HEK293 (cell line): ENCODE results near the gene BMERB1.
"Not testable (repeated sequence)": the region's sequence is repeated elsewhere in the genome, so short reads cannot be mapped to it uniquely, and the experiment has no call there.

ENCODE experiments used
- CTCF ChIA-PET: fragments of 350-600 bp; formaldehyde crosslinking; extraction: SDS; loops from one replicate; lab custom pipeline; 2021; ENCODE audit warnings: antibody characterized with exemption; lab: Yijun Ruan, JAX
- POLR2A ChIA-PET: fragments of 300-600 bp; formaldehyde crosslinking; extraction: SDS; loops from one replicate; lab custom pipeline; 2020; ENCODE audit warnings: antibody characterized with exemption, inconsistent platforms; lab: Yijun Ruan, JAX
- H3K27ac ChIP-seq: fragments of 200-500 bp; sonication (Bioruptor generic); 2 replicates; pipeline ENCODE4 v1.5.1; 2014; ENCODE audit warnings: low read depth, low read length, control low read depth, inconsistent platforms; ENCODE audit errors: extremely low read depth
- H3K36me3 ChIP-seq, 2 experiments: fragments of 200-500 bp in 1 of 2; sonication (Bioruptor generic) in 1 of 2; 1 replicate in 1 of 2; 2 replicates in 1 of 2; pipeline ENCODE4 v1.5.1; 2014 to 2017; ENCODE audit warnings: inconsistent platforms in 2 of 2, low read length in 2 of 2; ENCODE audit not compliant: control insufficient read depth in 2 of 2, insufficient read depth in 1 of 2
- H3K4me1 ChIP-seq: fragments of 200-500 bp; sonication (Bioruptor generic); 2 replicates; pipeline ENCODE4 v1.5.1; 2014; ENCODE audit warnings: mild to moderate bottlenecking, low read length, inconsistent platforms; ENCODE audit not compliant: control insufficient read depth, insufficient read depth
- H3K4me3 ChIP-seq: 2 replicates; pipeline ENCODE4 v1.5.1; 2011; ENCODE audit warnings: low read depth, mild to moderate bottlenecking, control low read depth, low read length, moderate library complexity
- H3K9me3 ChIP-seq: fragments of 200-500 bp; sonication (Bioruptor generic); 2 replicates; pipeline ENCODE4 v1.5.1; 2014; ENCODE audit warnings: low read depth, low read length, inconsistent platforms; ENCODE audit not compliant: control insufficient read depth, insufficient read depth
- EGR2 ChIP-seq: fragments of 450-650 bp; formaldehyde crosslinking; IDR thresholded peaks from 2 replicates; pipeline ENCODE4 v1.5.1; 2016; ENCODE audit warnings: low read depth, missing biosample characterization, missing genetic modification characterization
- GLIS1 ChIP-seq: fragments of 450-650 bp; formaldehyde crosslinking; IDR thresholded peaks from 2 replicates; pipeline ENCODE4 v1.5.1; 2016; ENCODE audit warnings: missing biosample characterization, missing genetic modification characterization
- PATZ1 ChIP-seq: fragments of 450-650 bp; formaldehyde crosslinking; IDR thresholded peaks from 2 replicates; pipeline ENCODE4 v1.5.1; 2016; ENCODE audit warnings: missing biosample characterization, missing genetic modification characterization
- PRDM6 ChIP-seq: fragments of 450-650 bp; formaldehyde crosslinking; IDR thresholded peaks from 2 replicates; pipeline ENCODE4 v1.5.1; 2017; ENCODE audit warnings: missing biosample characterization, missing genetic modification characterization
- REST ChIP-seq: fragments of 450-650 bp; formaldehyde crosslinking; IDR thresholded peaks from 2 replicates; pipeline ENCODE4 v1.5.1; 2016; ENCODE audit warnings: missing biosample characterization, missing genetic modification characterization
- SETDB1 ChIP-seq: IDR thresholded peaks from one replicate; pipeline ENCODE4 v1.6.1; 2017; ENCODE audit warnings: mild to moderate bottlenecking, low read length, moderate library complexity, mixed read lengths; ENCODE audit not compliant: insufficient read length
- SP3 ChIP-seq: fragments of 450-650 bp; formaldehyde crosslinking; IDR thresholded peaks from 2 replicates; pipeline ENCODE4 v1.5.1; 2016; ENCODE audit warnings: missing biosample characterization, missing genetic modification characterization
- TRIM28 ChIP-seq: IDR thresholded peaks from 2 replicates; pipeline ENCODE4 v1.6.1; 2011; ENCODE audit warnings: low read length, control low read depth, borderline replicate concordance
- ZBTB10 ChIP-seq: fragments of 450-650 bp; formaldehyde crosslinking; IDR thresholded peaks from 2 replicates; pipeline ENCODE4 v1.5.1; 2016; ENCODE audit warnings: missing biosample characterization, missing genetic modification characterization
- ZBTB8A ChIP-seq: fragments of 450-650 bp; formaldehyde crosslinking; IDR thresholded peaks from 2 replicates; pipeline ENCODE4 v1.5.1; 2016; ENCODE audit warnings: missing biosample characterization, missing genetic modification characterization
- ZNF2 ChIP-seq: fragments of 450-650 bp; formaldehyde crosslinking; IDR thresholded peaks from 2 replicates; pipeline ENCODE4 v1.5.1; 2016; ENCODE audit warnings: missing biosample characterization, missing genetic modification characterization
- ZNF248 ChIP-seq: fragments of 450-650 bp; formaldehyde crosslinking; IDR thresholded peaks from 2 replicates; pipeline ENCODE4 v1.5.1; 2017; ENCODE audit warnings: missing biosample characterization, missing genetic modification characterization
- ZNF366 ChIP-seq: fragments of 450-650 bp; formaldehyde crosslinking; conservative IDR thresholded peaks from 2 replicates; pipeline ENCODE4 v1.5.1; 2016; ENCODE audit warnings: missing biosample characterization, missing genetic modification characterization
- ZNF555 ChIP-seq: fragments of 450-650 bp; formaldehyde crosslinking; conservative IDR thresholded peaks from 2 replicates; pipeline ENCODE4 v1.5.1; 2017; ENCODE audit warnings: missing biosample characterization, mild to moderate bottlenecking, missing genetic modification characterization, inconsistent platforms
- ZNF585B ChIP-seq: fragments of 450-650 bp; formaldehyde crosslinking; IDR thresholded peaks from 2 replicates; pipeline ENCODE4 v1.5.1; 2016; ENCODE audit warnings: missing biosample characterization, missing genetic modification characterization
- ZNF596 ChIP-seq: fragments of 450-650 bp; IDR thresholded peaks from 2 replicates; pipeline ENCODE4 v1.5.0; 2018; ENCODE audit warnings: missing biosample characterization, mild to moderate bottlenecking, missing genetic modification characterization, moderate library complexity
- ZNF664 ChIP-seq: fragments of 450-650 bp; formaldehyde crosslinking; IDR thresholded peaks from 2 replicates; pipeline ENCODE4 v1.5.1; 2016; ENCODE audit warnings: missing biosample characterization, missing genetic modification characterization

Gene BMERB1

GRCh38 chr16:15401972-15402371 lies 32.4 kb upstream of the BMERB1 start (continued):
- TF ChIP-seq REST (tag by site-specific recombination) (no peak), ZNF366 (tag by site-specific recombination) (no peak), ZNF248 (tag by site-specific recombination) (no peak), TRIM28 (no peak), ZBTB10 (tag by site-specific recombination) (no peak), ZBTB8A (tag by site-specific recombination) (no peak), SP3 (no peak)

DNA sequence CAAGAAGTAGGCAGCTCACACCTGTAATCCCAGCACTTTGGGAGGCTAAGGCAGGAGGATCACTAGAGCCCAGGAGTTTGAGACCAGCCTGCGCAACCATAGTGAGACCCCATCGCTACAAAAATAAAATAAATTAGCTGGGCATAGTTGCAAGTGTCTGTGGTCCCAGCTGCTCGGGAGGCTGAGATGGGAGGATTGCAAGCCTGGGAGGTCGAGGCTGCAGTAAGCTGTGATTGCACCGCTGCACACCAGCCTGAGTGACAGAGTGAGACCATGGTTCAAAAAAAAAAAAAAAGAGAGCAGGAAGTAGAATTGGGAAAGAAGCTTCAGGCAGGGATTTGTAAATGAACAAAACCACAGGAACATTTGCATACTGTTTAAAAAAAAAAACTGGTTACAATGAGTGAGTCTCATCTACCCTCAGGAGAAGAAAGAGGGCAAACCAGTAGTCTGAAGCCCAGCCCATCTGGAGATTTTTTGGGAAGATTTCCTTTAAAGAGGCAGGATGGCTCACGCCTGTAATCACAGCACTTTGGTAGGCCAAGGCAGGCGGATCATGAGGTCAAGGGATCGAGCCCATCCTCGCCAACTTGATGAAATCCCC lies 30.9 kb upstream of the BMERB1 start:
- POLR2A ChIA-PET, result no interaction called here
- TF ChIP-seq SETDB1, result no peak
- TF ChIP-seq ZNF555 (tag by site-specific recombination), result no peak
- no peak for TF ChIP-seq EGR2
- TF ChIP-seq PATZ1, result no peak
- no peak for TF ChIP-seq ZNF664 (tag by site-specific recombination)
- no peak for TF ChIP-seq ZNF596 (tag by site-specific recombination)
- TF ChIP-seq PRDM6 (tag by site-specific recombination), result no peak
- no peak for TF ChIP-seq ZNF2
- no peak for TF ChIP-seq ZNF585B (tag by site-specific recombination)
- no peak for TF ChIP-seq GLIS1 (tag by site-specific recombination)

GRCh38 chr16:15404091-15404490 lies 30.3 kb upstream of the BMERB1 start:
- H3K4me1 ChIP-seq, H3K9me3 ChIP-seq, H3K4me3 ChIP-seq, H3K27ac ChIP-seq, H3K36me3 ChIP-seq, POLR2A ChIA-PET: not testable (repeated sequence)
- CTCF ChIA-PET, result interaction anchor here (1.2 kb wide), 1 partner anchor 352 kb away, joined by 3 read pairs; no protein-coding TSS in a partner anchor

More for the DNA sequence above, 30.9 kb upstream of the BMERB1 start:
- no peak overlapping the region for H3K27ac ChIP-seq
- H3K36me3 ChIP-seq, result no peaks in the 10 kb centered on the region
- no peak overlapping the region for H3K4me3 ChIP-seq
- H3K9me3 ChIP-seq, result no peaks in the 10 kb centered on the region
- no peaks in the 10 kb centered on the region for H3K4me1 ChIP-seq
- CTCF ChIA-PET, result interaction anchor here (1.2 kb wide), 1 partner anchor 353 kb away, joined by 3 read pairs; no protein-coding TSS in a partner anchor
